DND-41 (cell line): ENCODE measurements around the gene TPX2.

Experiments used
- ATAC-seq: fragments of 200-7000 bp; cut with Tn5 transposase; 3 replicates; pipeline ENCODE4 v1.9.1; 2021; ENCODE audit warnings: low read depth; ENCODE audit not compliant: insufficient read depth
- DNase-seq: peaks from one replicate; pipeline ENCODE4 v3.0.0-alpha.2; 2020
- H2AFZ ChIP-seq: 2 replicates; pipeline ENCODE4 v1.6.0; 2012; ENCODE audit warnings: low read depth, low read length
- H3K27ac ChIP-seq: 2 replicates; pipeline ENCODE4 v1.5.1; 2012; ENCODE audit warnings: low read length, inconsistent platforms
- H3K27me3 ChIP-seq: fragments of 200-600 bp; sonication (generic); 2 replicates; pipeline ENCODE4 v1.6.0; 2012; ENCODE audit warnings: low read length, mild to moderate bottlenecking, inconsistent platforms; ENCODE audit not compliant: insufficient read depth, poor library complexity
- H3K36me3 ChIP-seq: 2 replicates; pipeline ENCODE4 v1.5.1; 2012; ENCODE audit warnings: low read length, inconsistent platforms; ENCODE audit not compliant: insufficient read depth
- H3K4me1 ChIP-seq: 2 replicates; pipeline ENCODE4 v1.5.1; 2012; ENCODE audit warnings: mild to moderate bottlenecking, low read length; ENCODE audit not compliant: insufficient read depth
- H3K4me2 ChIP-seq: 2 replicates; pipeline ENCODE4 v1.6.0; 2012; ENCODE audit warnings: mild to moderate bottlenecking, moderate library complexity, low read length, inconsistent platforms; ENCODE audit not compliant: insufficient read depth
- H3K4me3 ChIP-seq, 2 experiments: fragments of 200-600 bp in 1 of 2; shearing (Covaris generic) in 1 of 2; 2 replicates each; pipeline ENCODE4 v1.5.1; 2012 to 2016; ENCODE audit warnings: inconsistent platforms in 2 of 2, low read length in 2 of 2, mild to moderate bottlenecking in 2 of 2, low read depth in 1 of 2, moderate library complexity in 1 of 2
- H3K79me2 ChIP-seq: 2 replicates; pipeline ENCODE4 v1.6.0; 2012; ENCODE audit warnings: low read length, inconsistent platforms; ENCODE audit not compliant: insufficient read depth
- H3K9ac ChIP-seq: 2 replicates; pipeline ENCODE4 v1.6.0; 2012; ENCODE audit warnings: low read depth, mild to moderate bottlenecking, inconsistent platforms, low read length, moderate library complexity
- H3K9me3 ChIP-seq: 2 replicates; pipeline ENCODE4 v1.5.1; 2012; ENCODE audit warnings: low read length, moderate library complexity, mild to moderate bottlenecking, inconsistent platforms; ENCODE audit not compliant: insufficient read depth, severe bottlenecking
- H4K20me1 ChIP-seq: 2 replicates; pipeline ENCODE4 v1.6.0; 2012; ENCODE audit warnings: low read length; ENCODE audit not compliant: insufficient read depth
- EZH2 ChIP-seq: IDR thresholded peaks from 3 replicates; pipeline ENCODE4 v1.6.1; 2012; ENCODE audit warnings: borderline replicate concordance, low read depth, mild to moderate bottlenecking, moderate library complexity, low read length, inconsistent platforms; ENCODE audit not compliant: severe bottlenecking
- TF ChIP-seq, protein P1 (sequence below): IDR thresholded peaks from 2 replicates; pipeline ENCODE4 v1.5.1; 2012; ENCODE audit warnings: borderline replicate concordance, low read length, moderate library complexity, mild to moderate bottlenecking; ENCODE audit not compliant: poor library complexity, severe bottlenecking; ENCODE audit errors: extremely low read depth

Gene TPX2

DNA sequence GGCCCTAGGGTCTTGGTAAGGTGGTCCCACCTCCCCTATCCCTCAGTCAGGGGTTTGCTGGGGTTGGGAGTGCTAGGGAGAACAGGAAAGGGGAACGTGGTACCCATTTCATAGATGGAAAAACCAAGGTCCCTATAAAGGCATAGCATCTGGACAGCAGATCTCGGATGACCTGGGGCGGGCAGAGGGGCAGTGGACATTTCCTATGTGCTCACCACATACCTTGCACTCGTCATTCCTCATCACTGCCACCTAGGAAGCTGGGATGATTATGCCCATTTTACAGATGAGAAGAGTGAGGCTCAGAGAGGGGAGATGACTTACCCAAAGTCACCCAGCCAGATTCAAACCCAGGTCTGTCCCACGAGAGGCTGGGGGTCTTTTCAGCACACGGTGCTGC lies 92.1 kb downstream of the TPX2 start:
- no peaks in the 10 kb centered on the region for H3K9me3 ChIP-seq
- no peaks in the 10 kb centered on the region for H3K79me2 ChIP-seq
- TF ChIP-seq, protein P1, sequence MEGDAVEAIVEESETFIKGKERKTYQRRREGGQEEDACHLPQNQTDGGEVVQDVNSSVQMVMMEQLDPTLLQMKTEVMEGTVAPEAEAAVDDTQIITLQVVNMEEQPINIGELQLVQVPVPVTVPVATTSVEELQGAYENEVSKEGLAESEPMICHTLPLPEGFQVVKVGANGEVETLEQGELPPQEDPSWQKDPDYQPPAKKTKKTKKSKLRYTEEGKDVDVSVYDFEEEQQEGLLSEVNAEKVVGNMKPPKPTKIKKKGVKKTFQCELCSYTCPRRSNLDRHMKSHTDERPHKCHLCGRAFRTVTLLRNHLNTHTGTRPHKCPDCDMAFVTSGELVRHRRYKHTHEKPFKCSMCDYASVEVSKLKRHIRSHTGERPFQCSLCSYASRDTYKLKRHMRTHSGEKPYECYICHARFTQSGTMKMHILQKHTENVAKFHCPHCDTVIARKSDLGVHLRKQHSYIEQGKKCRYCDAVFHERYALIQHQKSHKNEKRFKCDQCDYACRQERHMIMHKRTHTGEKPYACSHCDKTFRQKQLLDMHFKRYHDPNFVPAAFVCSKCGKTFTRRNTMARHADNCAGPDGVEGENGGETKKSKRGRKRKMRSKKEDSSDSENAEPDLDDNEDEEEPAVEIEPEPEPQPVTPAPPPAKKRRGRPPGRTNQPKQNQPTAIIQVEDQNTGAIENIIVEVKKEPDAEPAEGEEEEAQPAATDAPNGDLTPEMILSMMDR: no peak
- TF ChIP-seq EZH2: no peak
- ATAC-seq: no peak
- no peak overlapping the region for H3K4me3 ChIP-seq
- DNase-seq: no peak
- H2AFZ ChIP-seq: no peak overlapping the region
- H4K20me1 ChIP-seq: peaks cover 9% of the 10 kb centered on the region; the same call in 1 of the 2 replicates
- peaks cover 5% of the 10 kb centered on the region; the same call in 1 of the 2 replicates for H3K4me1 ChIP-seq
- H3K27me3 ChIP-seq: no peaks in the 10 kb centered on the region
- no peak overlapping the region for H3K9ac ChIP-seq
- no peak overlapping the region for H3K4me2 ChIP-seq
- no peaks in the 10 kb centered on the region for H3K36me3 ChIP-seq
- no peak overlapping the region for H3K27ac ChIP-seq

DNA sequence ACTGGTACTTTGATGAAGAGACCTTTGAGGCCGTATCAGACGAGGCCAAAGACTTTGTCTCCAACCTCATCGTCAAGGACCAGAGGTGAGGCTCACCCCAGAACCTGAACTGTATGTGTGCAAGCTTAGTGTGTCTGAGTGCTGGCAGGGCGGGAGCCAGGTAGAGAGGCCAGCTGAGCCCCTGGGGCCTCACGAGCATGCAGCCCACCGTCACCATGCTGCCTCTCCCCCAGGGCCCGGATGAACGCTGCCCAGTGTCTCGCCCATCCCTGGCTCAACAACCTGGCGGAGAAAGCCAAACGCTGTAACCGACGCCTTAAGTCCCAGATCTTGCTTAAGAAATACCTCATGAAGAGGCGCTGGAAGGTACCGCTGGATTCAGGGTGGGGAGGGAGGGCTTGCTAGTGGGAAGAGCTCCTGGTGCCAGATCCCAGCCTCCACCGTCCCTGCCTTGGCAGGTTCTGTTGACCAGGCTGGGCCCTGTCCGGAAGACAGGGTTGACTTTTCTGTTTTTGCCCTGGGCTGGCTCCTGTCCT lies 92.7 kb downstream of the TPX2 start:
- no peak overlapping the region for H3K27ac ChIP-seq
- TF ChIP-seq EZH2: no peak
- TF ChIP-seq, protein P1: no peak
- H3K4me2 ChIP-seq: no peak overlapping the region
- H3K36me3 ChIP-seq: no peaks in the 10 kb centered on the region
- no peak for DNase-seq
- peaks cover 9% of the 10 kb centered on the region; the same call in 1 of the 2 replicates for H4K20me1 ChIP-seq
- no peak overlapping the region for H3K4me3 ChIP-seq
- H3K4me1 ChIP-seq: peaks cover 6% of the 10 kb centered on the region; the same call in 1 of the 2 replicates
- no peak overlapping the region for H3K9ac ChIP-seq
- no peaks in the 10 kb centered on the region for H3K27me3 ChIP-seq
- H3K9me3 ChIP-seq: no peaks in the 10 kb centered on the region
- no peaks in the 10 kb centered on the region for H3K79me2 ChIP-seq
- ATAC-seq: no peak
- H2AFZ ChIP-seq: no peak overlapping the region

DNA sequence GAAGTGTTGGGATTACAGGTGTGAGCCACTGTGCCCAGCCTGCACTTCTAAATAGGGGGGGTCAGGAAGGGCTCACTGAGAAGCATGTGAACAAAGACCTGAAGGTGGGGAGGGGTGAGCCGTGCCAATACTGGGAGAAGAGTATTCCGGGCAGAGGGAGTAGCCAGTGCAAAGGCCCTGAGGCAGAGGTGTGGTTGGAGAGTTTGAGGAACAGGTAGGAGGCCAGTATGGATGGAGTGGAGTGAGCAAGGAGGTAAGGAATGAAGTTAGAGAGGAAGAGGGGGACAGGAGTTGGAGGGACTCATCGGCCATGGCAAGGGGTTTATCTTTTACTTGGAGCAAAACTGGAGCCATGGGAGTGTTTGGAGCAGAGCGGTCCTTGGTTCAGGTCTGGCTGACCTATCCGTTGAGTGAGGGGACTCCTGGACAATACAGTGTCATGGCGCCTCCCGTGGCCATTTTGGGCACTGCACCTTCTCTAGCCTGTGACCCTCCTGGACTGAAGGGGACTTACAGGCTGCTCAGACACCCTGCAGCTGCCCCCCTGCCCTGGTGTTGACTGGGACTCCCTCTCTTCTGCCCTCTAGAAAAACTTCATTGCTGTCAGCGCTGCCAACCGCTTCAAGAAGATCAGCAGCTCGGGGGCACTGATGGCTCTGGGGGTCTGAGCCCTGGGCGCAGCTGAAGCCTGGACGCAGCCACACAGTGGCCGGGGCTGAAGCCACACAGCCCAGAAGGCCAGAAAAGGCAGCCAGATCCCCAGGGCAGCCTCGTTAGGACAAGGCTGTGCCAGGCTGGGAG lies 94.2 kb downstream of the TPX2 start:
- DNase-seq (peak; percentile 65), ATAC-seq (peak; percentile 53; the same call in 2 of the 3 replicates)
- Histone ChIP-seq H3K4me1 (peaks cover 6% of the 10 kb centered on the region; the same call in 1 of the 2 replicates), H3K9ac (no peak overlapping the region), H2AFZ (no peak overlapping the region), H3K4me2 (no peak overlapping the region), H3K4me3 (no peak overlapping the region), H3K9me3 (no peaks in the 10 kb centered on the region), H3K27ac (no peak overlapping the region), H3K27me3 (no peaks in the 10 kb centered on the region), H4K20me1 (peaks cover 15% of the 10 kb centered on the region), H3K79me2 (no peaks in the 10 kb centered on the region), H3K36me3 (no peaks in the 10 kb centered on the region)
- TF ChIP-seq, protein P1: peak; percentile 86
- TF ChIP-seq EZH2: no peak
